Cardiac muscle cell (in vitro differentiated cells and primary cell): Measurements from ENCODE around the gene MRM2. TPM values are rescaled to one million over a fixed set of nuclear protein-coding genes. Genes with fewer than 3 reads are reported as not detected.

Source experiments
- DNase-seq, 2 donors: peaks; one replicate each; pipeline versions ENCODE4 v3.0.0 to v3.0.0-alpha.2; 2010 to 2017; ENCODE audit warnings: low read depth in 1 of 2, low spot score in 1 of 2
- H3K27ac ChIP-seq: fragments of 200-600 bp; sonication (generic); 2 replicates; pipeline ENCODE4 v1.5.1; 2016
- H3K27me3 ChIP-seq: fragments of 200-600 bp; sonication (generic); 2 replicates; pipeline ENCODE4 v1.6.0; 2016; ENCODE audit warnings: control low read depth
- H3K36me3 ChIP-seq: fragments of 200-600 bp; sonication (generic); 2 replicates; pipeline ENCODE4 v1.5.1; 2016; ENCODE audit warnings: control low read depth
- H3K4me1 ChIP-seq: fragments of 200-600 bp; sonication (generic); 2 replicates; pipeline ENCODE4 v1.8.1; 2017; ENCODE audit warnings: low read depth, mild to moderate bottlenecking, mixed run types
- H3K4me3 ChIP-seq: fragments of 200-600 bp; sonication (generic); 2 replicates; pipeline ENCODE4 v1.5.1; 2016; ENCODE audit warnings: mild to moderate bottlenecking
- H3K9me3 ChIP-seq: fragments of 200-600 bp; sonication (generic); 2 replicates; pipeline ENCODE4 v1.5.1; 2017; ENCODE audit warnings: low read depth, mild to moderate bottlenecking, control low read depth
- CTCF ChIP-seq: IDR thresholded peaks from 2 replicates; pipeline ENCODE4 v1.5.1; 2012; ENCODE audit warnings: low read depth, mild to moderate bottlenecking, low read length
- polyA plus RNA-seq: library from polyadenylated mRNA; unstranded; fragments of >200 nt; fragmentation: Nextera tagmentation; extraction: Ambion mirVana; gene quantifications from 2 replicates; pipeline ENCODE4 v1.2.1, GENCODE V29; 2016
- total RNA-seq: library from RNA; depleted of rRNA; stranded (reverse); fragments of >200 nt; gene quantifications from 2 replicates; pipeline ENCODE4 v1.2.3, GENCODE V29; 2016

Gene MRM2
- total and polyA plus RNA-seq, 2 experiments from 2014 or later = 24.2 to 53.5 TPM

GRCh38 chr7:2192831-2193534 is 49.0 kb downstream of the MRM2 start:
- Histone ChIP-seq H3K9me3 (no peaks in the 10 kb centered on the region), H3K27ac (no peak overlapping the region), H3K4me1 (peaks cover 4% of the 10 kb centered on the region), H3K36me3 (no peaks in the 10 kb centered on the region), H3K4me3 (no peak overlapping the region), H3K27me3 (no peaks in the 10 kb centered on the region)
- DNase-seq = no peak
- TF ChIP-seq CTCF = no peak

DNA sequence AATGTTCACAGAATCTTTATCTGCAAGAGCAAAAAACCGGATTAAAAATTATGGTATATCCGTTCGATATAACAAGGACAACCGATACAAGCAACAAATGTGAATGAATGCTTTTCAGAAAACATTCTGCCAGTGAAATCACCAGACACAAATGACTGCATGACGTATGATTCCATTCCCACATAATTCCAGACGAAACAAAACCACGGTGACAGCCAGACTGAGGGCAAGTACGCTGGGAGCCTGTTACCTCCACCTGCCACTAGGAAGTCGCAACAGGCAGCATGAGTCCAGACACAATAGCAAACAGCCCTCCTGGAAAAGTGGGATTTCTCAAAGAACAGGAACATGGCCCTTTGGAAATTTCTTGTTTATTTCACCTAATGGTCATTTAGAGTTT is 51.0 kb downstream of the MRM2 start:
- no peaks in the 10 kb centered on the region for H3K27me3 ChIP-seq
- no peaks in the 10 kb centered on the region for H3K36me3 ChIP-seq
- H3K9me3 ChIP-seq = no peaks in the 10 kb centered on the region
- H3K4me3 ChIP-seq = no peak overlapping the region
- TF ChIP-seq CTCF = no peak
- H3K4me1 ChIP-seq = peaks cover 2% of the 10 kb centered on the region
- no peak overlapping the region for H3K27ac ChIP-seq
- no peak for DNase-seq

DNA sequence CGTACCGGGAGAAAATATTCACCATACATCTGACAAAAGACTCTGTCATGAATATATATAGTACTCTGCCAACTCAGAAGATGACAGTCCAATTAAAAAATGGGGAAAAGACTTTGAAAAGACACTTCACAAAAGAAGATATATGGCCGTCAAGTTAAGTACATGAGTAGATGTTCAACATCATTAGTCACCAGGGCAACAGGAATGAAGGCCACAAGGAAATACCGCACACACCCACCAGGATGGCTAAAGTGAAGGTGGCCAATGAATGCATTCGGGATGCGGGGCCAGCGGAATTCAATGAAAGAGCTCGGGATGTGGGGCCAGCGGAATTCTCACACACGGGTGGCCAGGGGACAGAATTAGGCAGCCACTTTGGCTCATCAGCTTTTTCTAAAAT is 51.5 kb downstream of the MRM2 start:
- Histone ChIP-seq H3K27ac (no peak overlapping the region), H3K4me3 (no peak overlapping the region), H3K27me3 (no peaks in the 10 kb centered on the region), H3K9me3 (no peaks in the 10 kb centered on the region), H3K36me3 (no peaks in the 10 kb centered on the region), H3K4me1 (peaks cover 4% of the 10 kb centered on the region)
- no peak for TF ChIP-seq CTCF
- DNase-seq = no peak

DNA sequence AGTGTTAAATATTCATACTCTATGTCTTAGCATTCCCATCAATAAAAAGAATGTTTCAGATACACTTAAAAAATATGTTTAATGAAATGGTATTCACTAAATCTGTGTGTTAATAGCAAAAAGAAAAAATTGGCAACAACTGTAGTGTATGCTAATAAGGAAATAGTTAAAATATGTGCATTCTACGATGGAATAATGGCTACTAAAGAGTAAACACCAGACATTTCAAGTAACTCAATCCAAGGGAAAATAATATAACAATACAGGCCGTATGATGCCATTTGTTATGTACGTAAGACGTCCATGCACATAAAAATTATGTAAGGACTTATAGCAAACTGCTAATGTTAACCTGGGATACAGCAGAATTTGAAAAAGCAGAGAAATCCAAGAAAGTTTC is 55.8 kb downstream of the MRM2 start:
- DNase-seq = no peak

GRCh38 chr7:2185715-2186114 is 56.3 kb downstream of the MRM2 start:
- Histone ChIP-seq H3K4me3 (no peak overlapping the region), H3K27me3 (no peaks in the 10 kb centered on the region), H3K9me3 (no peaks in the 10 kb centered on the region), H3K27ac (no peak overlapping the region), H3K4me1 (peaks cover 4% of the 10 kb centered on the region), H3K36me3 (no peaks in the 10 kb centered on the region)
- no peak for DNase-seq
- TF ChIP-seq CTCF = no peak

More for the DNA sequence above, 55.8 kb downstream of the MRM2 start:
- H3K27ac ChIP-seq = no peak overlapping the region
- H3K4me3 ChIP-seq = no peak overlapping the region
- no peaks in the 10 kb centered on the region for H3K36me3 ChIP-seq
- H3K4me1 ChIP-seq = peaks cover 4% of the 10 kb centered on the region
- no peaks in the 10 kb centered on the region for H3K27me3 ChIP-seq
- H3K9me3 ChIP-seq = no peaks in the 10 kb centered on the region
- no peak for TF ChIP-seq CTCF

Other genes with a start within 250 kb of the MRM2 start
- gene MAD1L1, start 9.3 kb downstream of the MRM2 start, total RNA-seq = 56.2 and 70.6 TPM in 2 replicates
- gene MAD1L1, start 9.3 kb downstream of the MRM2 start, polyA plus RNA-seq = 38.3 and 47.0 TPM in 2 replicates
- gene NUDT1, start within 50 bp of the MRM2 start, total RNA-seq = 16.2 and 33.0 TPM in 2 replicates
- 33.8 and 37.5 TPM in 2 replicates for gene NUDT1, start within 50 bp of the MRM2 start, polyA plus RNA-seq
- 6.3 and 7.1 TPM in 2 replicates for gene SNX8, start 72.2 kb upstream of the MRM2 start, total RNA-seq
- 12.8 and 26.2 TPM in 2 replicates for gene SNX8, start 72.2 kb upstream of the MRM2 start, polyA plus RNA-seq
- 132 and 161 TPM in 2 replicates for gene EIF3B, start 112.6 kb upstream of the MRM2 start, total RNA-seq
- 151 and 173 TPM in 2 replicates for gene EIF3B, start 112.6 kb upstream of the MRM2 start, polyA plus RNA-seq
- gene CHST12, start 161.4 kb upstream of the MRM2 start, total RNA-seq = 24.3 and 25.6 TPM in 2 replicates
- gene CHST12, start 161.4 kb upstream of the MRM2 start, polyA plus RNA-seq = 26.8 and 29.3 TPM in 2 replicates
- not detected in 2 replicates for gene GRIFIN, start 234.2 kb upstream of the MRM2 start, total RNA-seq
- gene GRIFIN, start 234.2 kb upstream of the MRM2 start, polyA plus RNA-seq = not detected in 2 replicates